NCI-H2171 (cell line): ENCODE measurements around the gene ATXN7.
A peak's percentile ranks its signal among the peaks of the same experiment; 100 is the strongest.

Experiments
- DNase-seq: peaks from one replicate; lab custom pipeline; 2025; lab: John Stamatoyannopoulos, UW

ATXN7 gene

DNA sequence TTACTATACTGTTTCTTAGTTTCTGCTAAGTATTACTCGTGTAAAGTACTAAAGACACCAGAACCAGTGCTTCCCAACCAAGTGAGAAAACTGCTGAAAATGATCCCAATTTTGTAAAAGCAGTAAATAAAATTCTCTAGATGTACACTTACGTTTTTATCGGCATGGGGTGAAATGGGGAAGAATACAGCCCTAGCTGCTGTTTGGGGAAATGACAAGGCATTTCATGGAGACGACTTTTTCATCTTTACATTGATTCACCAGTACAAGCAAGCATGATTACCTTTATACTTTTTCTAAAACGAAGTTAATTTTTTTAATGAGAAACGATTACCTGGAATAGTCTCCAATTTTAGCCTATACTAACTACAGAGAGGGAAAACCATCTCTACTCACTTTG, 158.3 kb downstream of the ATXN7 start:
- DNase-seq = no peak

DNA sequence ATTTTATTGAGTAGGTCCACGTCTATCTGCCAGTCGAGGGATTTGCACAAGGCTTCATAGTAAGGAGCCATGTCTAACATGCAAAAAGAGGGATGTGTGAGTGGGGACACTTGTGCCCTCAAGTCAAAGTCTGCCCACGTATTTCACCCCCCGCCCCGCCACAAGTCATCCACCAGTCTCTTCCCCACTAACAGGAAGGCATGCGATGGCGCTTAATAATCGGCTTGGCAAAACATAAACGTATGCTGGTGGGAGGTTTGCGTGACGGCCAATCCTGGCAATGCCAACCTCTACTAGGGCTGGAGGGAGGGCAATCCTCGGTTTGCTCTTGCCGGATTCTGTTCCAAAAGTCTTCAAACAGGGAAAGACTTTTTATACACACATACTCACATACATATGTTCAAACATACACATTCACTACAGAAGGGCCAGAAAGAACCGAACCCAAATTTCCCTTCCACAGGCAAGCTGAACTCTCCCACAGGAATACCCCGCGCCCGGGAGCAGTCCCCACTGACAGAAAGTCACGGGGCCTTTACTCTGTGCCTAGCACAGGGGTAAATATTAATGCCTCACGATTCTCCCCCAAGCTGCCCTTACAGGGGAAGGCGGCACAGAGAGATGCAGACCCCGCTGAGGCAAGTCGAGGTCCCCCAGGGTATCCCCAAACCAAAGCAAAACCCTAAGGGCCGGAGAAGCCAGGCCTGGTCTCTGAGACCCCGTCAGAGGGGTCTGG, 159.0 kb downstream of the ATXN7 start:
- DNase-seq = no peak

DNA sequence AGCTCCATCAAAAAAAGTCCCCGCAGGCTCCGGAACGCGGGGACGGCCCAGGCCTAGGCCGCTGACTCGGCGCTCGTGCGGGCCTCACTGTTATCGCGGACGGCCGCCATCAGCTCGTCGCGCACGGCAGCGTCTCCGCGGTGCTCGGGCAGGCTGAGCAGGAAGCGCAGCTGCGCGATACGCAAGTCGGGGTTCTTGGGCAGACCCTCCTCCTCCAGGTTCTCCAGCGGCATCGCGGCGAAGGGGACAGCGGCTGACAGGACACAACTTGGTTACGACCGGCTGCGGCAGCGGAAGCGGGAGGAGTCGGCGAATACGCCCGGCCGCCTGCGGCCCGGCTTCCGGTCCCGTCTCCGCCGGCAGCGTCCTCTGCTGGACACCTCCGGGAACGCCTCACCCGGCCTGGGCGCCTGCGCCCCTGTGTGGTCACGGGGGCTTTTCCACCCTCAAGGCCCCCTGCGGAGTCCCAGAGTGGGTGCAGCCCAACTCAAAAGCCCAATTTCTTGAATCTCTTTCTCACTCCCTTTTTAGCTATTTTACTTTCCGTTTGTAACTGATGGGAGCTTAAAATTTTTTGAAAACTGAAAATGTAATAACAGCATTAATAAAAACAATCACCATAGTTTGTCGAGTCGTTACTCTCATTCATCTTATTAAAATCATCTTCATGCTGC, 159.7 kb downstream of the ATXN7 start, which contains the start of gene PSMD6:
PSMD6 (minus strand) TSS at position 308 of the 674 bp plus-strand sequence; CDS start at position 233, 75 bp downstream.
- DNase-seq = peak; percentile 48

DNA sequence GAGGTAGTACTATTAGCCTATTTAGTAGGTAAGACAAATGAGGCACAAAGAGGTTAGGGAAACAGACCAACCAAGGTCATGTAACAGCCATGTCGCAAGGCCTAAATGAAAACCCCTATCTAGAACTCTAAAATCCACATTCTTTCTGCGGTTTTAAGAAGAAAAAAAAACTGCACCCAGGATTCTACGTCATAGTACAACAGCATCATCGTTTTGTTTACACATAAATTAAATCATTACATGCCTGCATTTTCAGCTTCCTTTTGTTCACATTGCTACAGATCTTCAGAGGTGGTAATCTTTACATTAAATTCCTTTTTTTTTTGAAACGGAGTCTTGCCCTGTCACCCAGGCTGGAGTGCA, 160.2 kb downstream of the ATXN7 start:
- no peak for DNase-seq

DNA sequence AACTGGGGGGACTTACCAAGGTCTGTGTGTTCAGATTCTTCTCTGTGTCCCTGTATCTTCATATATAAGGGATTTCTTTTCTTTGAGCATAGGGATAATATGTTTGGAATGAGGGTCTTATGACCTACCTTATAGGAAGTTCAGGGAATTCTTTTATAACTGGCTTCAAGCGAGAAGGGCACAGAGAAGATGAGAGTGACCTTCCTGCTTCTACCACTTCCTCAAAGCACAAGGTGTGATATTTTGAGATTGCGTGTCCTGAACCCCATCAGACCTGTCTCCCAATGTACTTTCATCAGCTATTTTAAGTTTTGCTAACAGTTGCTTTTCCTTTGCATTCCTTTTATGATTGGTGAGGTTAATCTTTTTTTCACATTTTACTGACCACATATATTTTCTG, 162.7 kb downstream of the ATXN7 start:
- no peak for DNase-seq

DNA sequence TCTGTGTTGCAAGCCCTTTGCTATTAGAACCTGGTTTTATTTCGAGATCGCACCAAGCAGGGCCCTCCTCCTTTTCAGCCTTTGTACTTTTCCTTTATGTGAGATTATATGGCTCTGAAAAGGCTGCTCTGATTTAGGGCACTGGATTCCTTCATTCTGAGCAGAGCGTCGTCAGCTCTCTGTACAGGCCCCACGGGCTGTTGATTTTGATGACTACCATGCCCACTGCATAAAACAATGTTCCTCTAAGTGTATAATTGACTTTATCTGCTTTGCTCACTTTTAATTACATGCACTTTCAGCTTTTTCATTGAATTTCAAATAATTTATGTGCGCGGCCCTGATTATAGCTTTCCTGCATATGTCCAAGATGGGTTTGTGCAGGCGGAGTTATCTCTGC, 164.0 kb downstream of the ATXN7 start:
- no peak for DNase-seq

DNA sequence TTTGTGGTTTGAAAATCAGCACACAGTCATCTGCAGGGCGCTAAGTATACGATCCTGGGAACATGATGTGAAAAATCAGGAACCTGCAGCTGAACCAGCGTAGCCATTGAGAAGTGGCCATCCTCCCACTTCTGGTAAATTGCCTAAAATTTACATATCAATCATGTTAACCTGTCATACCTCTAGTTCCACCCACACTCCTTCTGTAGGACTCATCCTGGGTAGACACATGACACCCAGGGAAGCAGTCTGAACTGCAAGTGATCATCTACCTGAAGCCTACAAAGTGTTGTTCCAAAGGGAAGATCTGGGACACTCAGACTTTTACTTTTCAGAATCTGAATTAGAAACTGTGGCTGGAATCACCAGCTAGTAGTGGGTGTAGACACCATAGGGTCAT, 165.1 kb downstream of the ATXN7 start:
- no peak for DNase-seq

DNA sequence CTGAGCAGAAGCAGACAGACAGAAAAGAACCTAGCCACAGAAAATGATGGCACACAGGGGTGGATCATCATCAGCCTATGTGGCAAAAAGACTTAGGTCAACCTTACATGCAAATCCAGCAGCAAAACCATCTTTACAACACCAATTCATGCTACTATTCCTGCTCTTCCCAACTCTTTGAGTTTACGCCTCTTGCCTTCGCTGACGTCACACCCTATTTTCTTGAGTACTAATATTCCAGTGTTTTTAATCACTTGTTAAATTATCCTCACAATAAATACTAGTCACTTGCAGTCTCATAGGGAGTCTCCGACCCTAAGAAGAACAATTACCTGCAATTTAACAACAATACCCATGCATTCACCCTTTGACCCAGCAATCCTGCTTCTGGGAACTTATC, 165.6 kb downstream of the ATXN7 start:
- no peak for DNase-seq

DNA sequence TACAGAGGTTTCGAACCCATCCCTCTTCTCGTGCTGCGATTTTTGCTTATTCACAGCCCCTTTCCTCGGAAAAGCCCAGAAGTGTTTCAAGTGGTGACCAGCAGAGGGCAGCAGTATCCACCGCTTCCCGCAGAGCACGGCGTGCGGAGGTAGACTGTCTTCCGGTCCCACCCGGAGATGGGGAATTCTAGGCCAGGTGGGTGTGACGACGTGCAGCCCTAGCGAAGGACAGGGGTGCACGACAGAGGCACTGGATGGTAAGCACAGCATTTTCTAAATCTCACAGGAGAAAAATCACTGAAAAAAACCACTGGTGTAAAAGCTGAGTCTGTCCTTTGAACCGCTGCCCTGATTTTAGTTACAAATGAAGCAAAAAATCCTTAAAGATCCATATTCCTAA, 167.1 kb downstream of the ATXN7 start:
- DNase-seq = peak; percentile 62

DNA sequence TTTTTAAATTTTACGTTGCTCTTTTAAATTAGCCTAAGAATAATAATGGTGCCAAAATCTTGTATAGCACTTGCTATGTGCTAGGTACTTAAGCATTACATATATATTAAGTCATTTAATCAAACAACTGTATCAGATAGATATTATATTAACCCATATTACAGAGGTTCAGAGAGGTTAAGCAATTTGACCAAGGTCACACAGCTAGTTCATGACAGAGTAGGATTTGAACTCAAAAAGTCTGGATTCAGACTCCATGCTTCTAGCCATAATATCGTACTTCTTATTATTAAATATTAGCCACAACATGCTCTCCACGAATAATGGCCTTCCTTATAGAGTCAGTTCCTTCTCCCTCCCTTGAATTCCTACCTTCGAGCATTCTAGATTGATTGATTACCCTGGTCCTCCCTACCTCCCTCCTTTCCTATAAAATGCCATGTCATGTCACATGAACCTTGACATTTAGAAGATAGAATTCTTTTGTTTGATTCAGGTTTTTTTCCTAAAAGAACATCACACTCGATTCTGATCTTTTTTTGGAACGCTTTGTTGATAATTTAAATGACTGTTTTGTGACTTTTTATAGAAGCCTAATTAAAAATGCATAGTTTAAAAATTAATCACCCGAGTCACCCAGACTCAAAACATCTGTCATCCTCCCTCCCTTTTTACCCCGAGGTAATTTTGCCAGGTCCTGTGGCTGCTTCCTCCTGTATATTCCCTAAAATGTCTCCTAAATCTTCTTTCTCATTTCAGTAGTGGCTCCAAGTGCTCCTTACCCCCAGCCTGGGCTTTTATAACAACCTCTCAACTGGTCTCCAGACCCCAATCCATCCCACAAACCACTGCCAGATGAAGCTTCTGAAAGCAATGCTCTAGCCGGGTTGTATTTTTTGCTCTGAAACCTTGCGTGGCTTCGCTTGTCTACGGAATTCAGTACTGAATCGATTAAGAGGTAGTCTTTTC, 168.2 kb downstream of the ATXN7 start:
- no peak for DNase-seq

DNA sequence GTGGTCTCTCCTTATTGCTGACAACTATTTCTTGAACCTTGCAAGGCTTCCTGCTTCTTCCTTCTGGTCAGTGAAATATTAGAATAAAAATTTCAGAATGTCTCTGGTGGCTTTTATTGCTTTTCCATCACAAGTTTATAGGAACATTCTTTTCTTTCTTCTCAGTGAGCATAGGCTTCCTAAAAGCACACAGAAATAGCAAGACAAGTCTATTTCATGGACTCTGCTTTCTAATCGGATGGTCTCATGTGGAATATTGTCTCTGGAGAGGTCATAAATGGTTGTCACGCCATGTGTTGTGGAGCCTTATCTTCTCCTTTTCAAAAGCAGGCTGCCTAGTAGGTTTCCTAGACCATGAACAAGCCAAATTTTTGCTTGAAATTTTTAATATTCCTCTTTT, 169.4 kb downstream of the ATXN7 start:
- DNase-seq = no peak

DNA sequence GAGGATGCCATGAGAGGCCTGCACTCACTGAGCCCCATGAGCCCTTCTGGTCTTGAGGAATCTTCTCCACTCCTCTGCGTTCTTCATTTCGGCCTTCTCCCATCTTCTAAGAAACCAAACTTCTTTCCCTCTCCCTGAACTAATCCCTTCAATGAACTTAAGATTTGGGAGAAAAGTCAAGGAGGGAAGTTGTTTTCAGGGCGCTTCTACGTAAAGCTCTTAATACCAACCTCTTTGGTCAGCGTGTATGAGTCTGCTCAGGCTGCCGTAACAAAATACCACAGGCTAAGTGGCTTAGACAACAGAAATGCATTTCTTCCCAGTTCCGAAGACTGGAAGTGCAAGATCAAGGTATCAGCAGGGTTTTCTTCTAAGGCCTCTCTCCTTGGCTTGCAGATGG, 173.4 kb downstream of the ATXN7 start:
- no peak for DNase-seq

DNA sequence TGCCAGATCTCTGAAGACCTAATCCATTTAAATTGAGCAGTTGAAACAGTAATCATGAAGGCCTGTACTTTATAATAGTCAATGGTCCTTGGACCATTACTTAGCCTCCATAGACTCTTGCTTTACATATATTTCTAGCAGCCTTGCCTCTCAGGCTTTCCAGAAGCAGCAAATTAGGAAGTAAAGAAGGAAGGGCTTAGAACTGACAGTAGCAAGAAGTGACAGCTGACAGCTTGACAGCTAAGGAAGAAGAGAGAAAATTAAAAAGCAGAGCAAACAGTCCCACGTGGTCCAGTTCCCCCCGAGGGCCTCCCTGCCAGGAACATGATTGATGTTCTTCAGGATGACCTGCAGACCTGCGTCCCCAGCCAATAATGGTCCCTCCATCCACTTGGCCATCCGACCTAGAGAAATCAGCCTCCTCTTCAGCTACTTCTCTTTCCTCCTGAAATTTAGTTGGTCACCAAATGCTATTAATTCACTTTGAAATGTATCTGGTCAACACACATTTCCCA, 174.6 kb downstream of the ATXN7 start:
- DNase-seq = no peak

DNA sequence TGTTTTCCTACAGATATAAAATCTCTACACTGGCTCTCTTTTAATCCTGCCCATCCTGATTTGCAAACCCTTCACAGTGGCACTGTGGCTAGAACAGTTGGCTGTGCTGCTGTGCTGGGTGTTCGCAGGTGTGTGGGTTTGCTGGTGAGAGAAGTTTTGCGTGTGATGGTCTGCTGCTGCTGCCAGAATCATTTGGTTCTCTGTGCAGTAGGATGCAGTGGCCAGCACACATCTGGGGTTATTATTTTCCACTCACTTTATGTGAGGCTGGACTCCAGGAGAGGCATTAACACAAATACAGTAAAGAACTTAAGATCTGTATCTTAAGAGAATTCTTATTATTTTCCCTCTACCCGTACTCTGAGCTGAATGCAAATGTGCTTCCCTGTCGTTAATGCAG, 175.7 kb downstream of the ATXN7 start:
- no peak for DNase-seq

DNA sequence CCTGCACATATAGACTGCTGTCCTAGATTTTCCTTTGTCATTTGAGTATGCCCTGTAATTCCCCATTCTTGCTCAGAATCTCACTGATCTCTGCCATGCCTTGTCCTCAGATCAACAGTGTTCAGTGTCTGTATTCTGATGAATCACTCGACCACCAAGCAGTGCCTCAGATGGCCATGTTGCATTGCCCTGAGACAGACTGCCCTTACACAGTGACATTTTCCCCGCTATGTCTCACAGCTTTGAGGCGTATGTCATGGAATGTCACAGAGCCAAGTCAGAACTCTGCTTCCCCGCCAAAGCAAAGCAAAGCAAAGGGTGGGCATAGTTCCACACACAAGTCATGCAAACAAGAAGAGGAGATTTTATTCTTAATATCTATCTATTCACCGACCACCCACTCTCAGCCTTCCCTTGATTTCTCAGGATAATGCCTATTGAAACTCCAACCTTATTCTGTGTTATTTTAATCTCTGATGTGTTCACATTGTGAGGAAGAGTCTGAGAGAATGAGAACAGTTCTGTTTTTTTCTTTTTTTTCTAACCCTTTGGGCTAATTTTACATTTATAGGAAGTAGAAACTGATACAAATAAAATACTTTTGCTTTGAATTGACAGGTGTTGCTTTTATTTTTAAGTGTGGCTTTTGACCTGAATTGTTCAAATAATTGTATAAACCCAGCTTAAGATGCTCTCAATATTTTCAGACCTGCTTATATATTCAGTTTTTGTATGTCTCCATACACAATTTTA, 176.5 kb downstream of the ATXN7 start:
- no peak for DNase-seq

DNA sequence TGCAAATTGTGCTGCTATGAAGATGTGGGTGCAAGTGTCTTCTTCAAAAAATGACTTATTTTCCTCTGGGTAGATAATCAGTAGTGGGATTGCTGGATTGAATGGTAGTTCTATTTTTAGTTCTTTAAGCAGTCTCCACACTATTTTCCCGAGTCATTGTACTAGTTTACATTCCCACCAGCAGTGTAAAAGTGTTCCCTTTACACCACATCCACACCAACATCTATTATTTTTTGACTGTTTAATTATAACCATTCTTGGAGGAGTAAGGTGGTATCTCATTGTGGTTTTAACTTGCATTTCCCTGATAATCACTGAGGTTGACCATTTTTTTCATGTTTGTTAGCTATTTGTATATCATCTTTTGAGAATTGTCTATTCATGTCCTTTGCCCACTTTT, 179.3 kb downstream of the ATXN7 start:
- no peak for DNase-seq

DNA sequence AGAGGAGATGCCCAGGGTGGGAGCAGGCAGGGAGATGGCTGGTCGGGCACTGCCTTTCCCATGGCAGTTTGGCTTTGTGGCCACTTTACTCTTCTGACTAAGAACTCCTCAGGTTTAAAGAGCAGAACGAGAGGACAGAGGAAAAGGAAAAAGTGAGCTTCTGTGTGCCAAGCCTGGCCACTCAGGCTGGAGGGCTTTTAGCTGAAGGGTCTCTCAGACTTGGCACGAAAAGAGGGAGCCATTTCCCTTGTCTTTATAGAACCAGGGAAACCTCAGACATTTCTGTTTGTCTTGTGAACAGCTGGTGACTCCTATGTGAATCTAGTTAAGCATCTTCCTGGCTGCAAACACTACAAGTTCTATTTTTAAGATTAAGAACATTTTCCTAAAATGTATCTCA, 182.9 kb downstream of the ATXN7 start:
- no peak for DNase-seq

DNA sequence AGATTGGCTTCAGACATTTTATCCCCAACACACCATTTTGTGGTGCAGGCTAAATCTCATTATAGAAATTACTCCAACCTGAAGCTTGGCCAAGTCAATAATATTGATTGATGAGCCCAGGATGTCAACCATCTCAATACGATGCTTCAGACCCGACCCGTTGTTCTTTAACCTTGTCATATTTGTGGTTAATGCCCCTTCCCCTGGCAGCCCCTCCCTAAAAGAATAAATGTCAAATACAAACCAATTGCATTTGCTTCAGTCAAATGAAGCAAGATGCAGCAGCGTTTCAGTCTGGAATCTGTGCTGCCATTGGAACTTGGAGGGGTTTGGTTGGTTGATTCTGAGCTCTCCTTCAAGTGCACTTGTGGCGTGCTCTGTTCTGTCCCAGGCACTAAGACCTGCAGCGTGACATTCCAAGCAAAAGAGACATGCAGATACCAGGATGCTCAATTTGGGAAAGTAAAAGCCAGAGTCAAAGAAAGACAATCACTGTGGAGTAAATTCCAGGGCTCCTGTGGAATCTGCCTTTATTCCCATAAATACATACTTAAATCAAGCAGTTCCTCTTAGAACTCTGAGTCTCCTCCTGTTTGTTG, 183.4 kb downstream of the ATXN7 start:
- DNase-seq = no peak

DNA sequence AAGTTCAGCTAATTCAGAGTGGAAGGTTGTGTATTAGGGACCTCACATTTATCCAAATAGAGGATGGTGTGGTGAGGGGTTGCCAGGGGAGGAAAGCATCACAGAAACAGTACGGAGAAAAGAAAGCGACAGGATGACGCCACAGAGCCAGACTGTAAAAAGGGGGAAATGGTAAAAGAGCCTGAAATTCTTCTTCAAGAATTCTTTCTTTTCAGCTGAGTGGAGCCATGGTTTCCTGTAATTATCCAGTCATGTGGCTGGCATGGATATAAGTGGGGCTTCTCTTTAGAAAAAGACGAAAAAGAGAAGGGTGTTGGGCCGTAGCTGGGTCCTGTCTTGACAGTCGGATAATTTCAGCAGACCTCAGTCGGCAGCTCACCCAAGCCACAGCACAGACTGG, 184.1 kb downstream of the ATXN7 start:
- DNase-seq = no peak

DNA sequence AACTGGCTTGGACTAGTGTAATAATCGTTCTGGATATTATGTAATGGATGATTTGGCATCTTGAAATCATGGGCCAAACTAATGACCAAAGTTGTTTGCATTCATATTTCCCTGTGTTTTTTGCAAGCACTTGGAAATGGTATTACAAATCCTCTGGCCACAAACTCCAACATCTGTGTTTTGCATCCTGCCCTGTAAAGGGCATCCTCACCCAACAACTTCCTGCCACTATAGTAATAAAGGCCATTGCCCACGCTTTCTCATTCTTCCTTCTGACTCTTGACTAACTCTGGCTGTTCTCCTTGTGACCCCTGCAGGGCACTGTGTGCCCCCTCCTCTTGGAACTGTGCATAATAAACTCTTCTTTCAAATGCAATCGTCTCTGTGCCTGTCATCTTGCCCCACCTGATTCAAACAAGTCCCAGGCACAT, 185.0 kb downstream of the ATXN7 start:
- no peak for DNase-seq

DNA sequence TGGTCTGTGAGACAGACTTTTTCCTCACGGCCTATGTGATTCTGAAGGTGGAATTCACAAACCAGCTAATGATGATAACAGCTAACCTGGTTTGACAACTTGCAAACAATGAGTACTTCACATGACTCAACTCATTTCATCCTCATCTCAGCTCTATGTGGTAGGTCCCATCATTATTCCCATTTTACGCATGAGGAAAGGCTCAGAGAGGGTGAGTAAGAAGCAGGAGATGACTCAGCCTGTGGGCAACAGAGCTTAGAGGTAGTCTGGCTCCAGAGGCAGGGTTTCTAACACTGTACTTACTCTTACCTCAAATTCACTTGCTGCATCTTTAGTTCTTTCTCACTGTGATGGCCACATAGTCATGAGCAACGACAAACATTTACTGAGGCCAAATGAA, 185.5 kb downstream of the ATXN7 start:
- DNase-seq = no peak
